Measurements from ENCODE around the gene TTYH2. TPM values are rescaled to one million over a fixed set of nuclear protein-coding genes. Genes with fewer than 3 reads are reported as not detected.

TTYH2 gene
- total RNA-seq, 2 experiments from 2014 or later, result 3.1 to 3.8 TPM

DNA sequence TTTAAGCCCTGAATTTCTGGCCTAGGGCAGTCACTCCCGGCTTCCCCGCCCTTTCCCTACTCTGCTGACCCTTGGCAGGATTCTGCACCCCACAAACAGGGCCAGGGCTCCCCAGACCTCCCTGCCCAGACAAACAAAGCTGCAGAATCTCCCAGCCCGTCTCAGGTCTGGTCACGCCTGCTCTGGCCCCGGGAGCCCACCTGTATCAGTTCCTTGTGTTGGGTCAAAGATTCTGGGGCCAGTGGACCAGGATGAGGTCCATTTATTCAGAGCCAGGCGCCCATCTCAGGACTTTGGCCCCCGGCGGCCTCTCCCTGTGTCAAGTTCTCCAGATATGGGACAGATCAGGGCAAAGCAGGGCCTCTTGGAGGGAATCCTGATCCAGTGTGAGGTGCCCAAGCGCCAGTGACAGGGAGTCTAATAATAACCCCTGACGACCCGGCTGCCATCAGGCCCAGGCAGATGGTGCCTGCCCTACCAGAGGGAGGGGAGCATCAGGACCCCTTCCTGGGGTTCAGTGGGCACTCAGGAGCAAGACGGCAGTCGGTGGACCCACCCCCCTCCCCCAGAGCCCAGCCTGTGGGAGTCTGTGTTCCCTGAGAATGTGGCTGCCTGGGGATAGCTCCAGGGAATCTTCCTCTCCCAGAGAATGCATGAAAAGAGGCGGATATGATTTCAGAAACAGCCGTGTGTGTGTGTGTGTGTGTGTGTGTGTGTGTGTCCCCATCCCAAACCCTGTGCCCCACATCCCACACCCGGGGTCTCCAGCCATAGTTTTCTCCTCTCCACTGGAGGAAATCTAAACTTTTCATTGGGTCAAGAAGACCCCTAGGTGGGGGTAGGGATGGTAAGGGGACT lies 1.3 kb downstream of the TTYH2 start:
- Histone ChIP-seq H3K4me1 (ENCODE audit: insufficient read depth, low read length, poor library complexity, severe bottlenecking) (peaks cover 53% of the 10 kb centered on the region), H3K27ac (ENCODE audit: low read depth, low read length, poor library complexity, severe bottlenecking) (no peak overlapping the region), H3K36me3 (ENCODE audit: insufficient read depth, low read length) (peaks cover 26% of the 10 kb centered on the region), H3K79me2 (ENCODE audit: insufficient read depth, low read depth, low read length) (no peaks in the 10 kb centered on the region), H3K4me2 (ENCODE audit: low read length) (peak overlapping the region; percentile 80), H2AFZ (ENCODE audit: low read length) (no peak overlapping the region), H3K9me3 (ENCODE audit: low read length) (no peaks in the 10 kb centered on the region), H4K20me1 (ENCODE audit: insufficient read depth, low read length) (peaks cover 5% of the 10 kb centered on the region; the same call in 1 of the 2 replicates), H3K9me2 (ENCODE audit: insufficient read depth, low read length) (no peaks in the 10 kb centered on the region), H3K4me3 (ENCODE audit: low read depth, low read length, poor library complexity, severe bottlenecking) (peak overlapping the region; percentile 68)
- BruUV-seq (replicated peaks), result no TSS peak
- ChIA-PET CTCF (ENCODE audit: unreplicated experiment) (no interaction called here), POLR2A (no interaction called here)
- DNase-seq (ENCODE audit: low spot score), result no peak
- intact Hi-C loops (cut with micrococcal nuclease; ENCODE audit: unreplicated experiment), result loop anchor here (5.0 to 10.0 kb wide), 3 partner anchors 138 to 622 kb away; no protein-coding TSS in a partner anchor
- no peak for TF ChIP-seq EZH2phosphoT487 (IDR thresholded peaks at IDR 0.05; ENCODE audit: borderline replicate concordance, low read depth, low read length)
- TF ChIP-seq, protein P1, sequence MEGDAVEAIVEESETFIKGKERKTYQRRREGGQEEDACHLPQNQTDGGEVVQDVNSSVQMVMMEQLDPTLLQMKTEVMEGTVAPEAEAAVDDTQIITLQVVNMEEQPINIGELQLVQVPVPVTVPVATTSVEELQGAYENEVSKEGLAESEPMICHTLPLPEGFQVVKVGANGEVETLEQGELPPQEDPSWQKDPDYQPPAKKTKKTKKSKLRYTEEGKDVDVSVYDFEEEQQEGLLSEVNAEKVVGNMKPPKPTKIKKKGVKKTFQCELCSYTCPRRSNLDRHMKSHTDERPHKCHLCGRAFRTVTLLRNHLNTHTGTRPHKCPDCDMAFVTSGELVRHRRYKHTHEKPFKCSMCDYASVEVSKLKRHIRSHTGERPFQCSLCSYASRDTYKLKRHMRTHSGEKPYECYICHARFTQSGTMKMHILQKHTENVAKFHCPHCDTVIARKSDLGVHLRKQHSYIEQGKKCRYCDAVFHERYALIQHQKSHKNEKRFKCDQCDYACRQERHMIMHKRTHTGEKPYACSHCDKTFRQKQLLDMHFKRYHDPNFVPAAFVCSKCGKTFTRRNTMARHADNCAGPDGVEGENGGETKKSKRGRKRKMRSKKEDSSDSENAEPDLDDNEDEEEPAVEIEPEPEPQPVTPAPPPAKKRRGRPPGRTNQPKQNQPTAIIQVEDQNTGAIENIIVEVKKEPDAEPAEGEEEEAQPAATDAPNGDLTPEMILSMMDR (conservative IDR thresholded peaks at IDR 0.05; ENCODE audit: low read length), result no peak

DNA sequence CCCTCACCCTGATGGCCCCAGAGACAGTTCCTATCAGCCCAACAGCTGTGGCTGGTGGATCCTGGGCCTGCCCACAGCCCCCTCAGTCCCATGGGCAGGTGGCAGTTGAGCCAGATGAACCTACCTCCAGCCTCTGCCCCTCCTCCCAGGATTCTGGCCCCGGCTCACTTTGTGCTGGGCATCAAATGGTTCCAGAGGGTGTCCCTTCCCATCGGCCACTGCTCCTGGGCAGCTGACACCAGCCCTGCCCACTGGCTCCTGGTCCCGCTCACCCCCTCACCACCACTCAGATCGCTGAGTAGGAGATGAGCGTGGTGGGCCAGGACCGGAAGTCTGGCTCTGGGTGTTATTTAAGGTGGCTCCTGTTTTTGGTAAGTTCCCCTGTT lies 2.0 kb downstream of the TTYH2 start:
- Histone ChIP-seq H3K27ac (ENCODE audit: low read depth, low read length, poor library complexity, severe bottlenecking) (no peak overlapping the region), H3K9me3 (ENCODE audit: low read length) (no peaks in the 10 kb centered on the region), H3K9me2 (ENCODE audit: insufficient read depth, low read length) (no peaks in the 10 kb centered on the region), H4K20me1 (ENCODE audit: insufficient read depth, low read length) (peaks cover 5% of the 10 kb centered on the region; the same call in 1 of the 2 replicates), H3K79me2 (ENCODE audit: insufficient read depth, low read depth, low read length) (no peaks in the 10 kb centered on the region), H3K4me1 (ENCODE audit: insufficient read depth, low read length, poor library complexity, severe bottlenecking) (peaks cover 51% of the 10 kb centered on the region), H3K36me3 (ENCODE audit: insufficient read depth, low read length) (peaks cover 19% of the 10 kb centered on the region), H3K4me2 (ENCODE audit: low read length) (peak overlapping the region; percentile 80), H2AFZ (ENCODE audit: low read length) (no peak overlapping the region), H3K4me3 (ENCODE audit: low read depth, low read length, poor library complexity, severe bottlenecking) (peak overlapping the region; percentile 14)
- BruUV-seq (replicated peaks), result no TSS peak
- peak; percentile 27 for DNase-seq (ENCODE audit: low spot score)
- TF ChIP-seq EZH2phosphoT487 (IDR thresholded peaks at IDR 0.05; ENCODE audit: borderline replicate concordance, low read depth, low read length), result no peak
- TF ChIP-seq, protein P1 (conservative IDR thresholded peaks at IDR 0.05; ENCODE audit: low read length), result no peak
- ChIA-PET POLR2A (no interaction called here), CTCF (ENCODE audit: unreplicated experiment) (no interaction called here)
- intact Hi-C loops (cut with micrococcal nuclease; ENCODE audit: unreplicated experiment), result loop anchor here (10.0 kb wide), 1 partner anchor 239 kb away; no protein-coding TSS in a partner anchor

DNA sequence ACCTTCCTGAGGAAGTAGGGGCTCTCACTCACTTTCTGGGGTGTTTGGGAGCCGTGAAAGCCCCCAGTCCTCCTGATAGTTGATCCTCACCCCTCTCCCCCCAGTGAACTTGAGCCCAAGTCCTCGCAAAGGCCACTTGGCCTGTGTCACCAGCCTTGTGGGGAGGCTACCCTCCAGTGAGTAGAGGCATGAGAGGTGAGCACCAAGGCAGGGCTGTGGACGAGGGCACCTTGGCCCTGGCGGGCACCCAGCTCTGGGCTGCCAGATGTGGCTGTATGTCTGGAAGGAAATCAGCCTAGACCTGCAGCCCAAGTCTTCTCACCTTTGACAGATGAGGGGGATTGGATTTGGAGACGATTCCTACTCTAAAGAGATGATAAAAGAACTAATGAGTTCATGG lies 3.1 kb downstream of the TTYH2 start:
- CTCF ChIA-PET (ENCODE audit: unreplicated experiment), result interaction anchor here (0.5 kb wide), 1 partner anchor 10 kb away, joined by 3 read pairs; no protein-coding TSS in a partner anchor
- TF ChIP-seq, protein P1 (conservative IDR thresholded peaks at IDR 0.05; ENCODE audit: low read length), result no peak
- TF ChIP-seq EZH2phosphoT487 (IDR thresholded peaks at IDR 0.05; ENCODE audit: borderline replicate concordance, low read depth, low read length), result no peak
- no peak for DNase-seq (ENCODE audit: low spot score)
- intact Hi-C loops (cut with micrococcal nuclease; ENCODE audit: unreplicated experiment), result loop anchor here (10.0 kb wide), 1 partner anchor 238 kb away; no protein-coding TSS in a partner anchor
- Histone ChIP-seq H2AFZ (ENCODE audit: low read length) (no peak overlapping the region), H3K9me3 (ENCODE audit: low read length) (no peaks in the 10 kb centered on the region), H3K4me1 (ENCODE audit: insufficient read depth, low read length, poor library complexity, severe bottlenecking) (peaks cover 50% of the 10 kb centered on the region), H3K4me3 (ENCODE audit: low read depth, low read length, poor library complexity, severe bottlenecking) (no peak overlapping the region), H3K79me2 (ENCODE audit: insufficient read depth, low read depth, low read length) (no peaks in the 10 kb centered on the region), H4K20me1 (ENCODE audit: insufficient read depth, low read length) (no peaks in the 10 kb centered on the region), H3K9me2 (ENCODE audit: insufficient read depth, low read length) (no peaks in the 10 kb centered on the region), H3K4me2 (ENCODE audit: low read length) (peak overlapping the region; percentile 80; the same call in 1 of the 2 replicates), H3K27ac (ENCODE audit: low read depth, low read length, poor library complexity, severe bottlenecking) (no peak overlapping the region), H3K36me3 (ENCODE audit: insufficient read depth, low read length) (peaks cover 8% of the 10 kb centered on the region; the same call in 1 of the 2 replicates)
- no TSS peak for BruUV-seq (replicated peaks)
- POLR2A ChIA-PET, result no interaction called here
